GM19395 (cell line): ENCODE results near the gene DUSP23.

Experiments
- ATAC-seq: cut with Tn5 transposase; IDR thresholded peaks from one replicate; pipeline ENCODE4 v1.9.1; 2021; ENCODE audit warnings: mild to moderate bottlenecking, moderate library complexity; ENCODE audit not compliant: unreplicated experiment

The DUSP23 gene

DNA sequence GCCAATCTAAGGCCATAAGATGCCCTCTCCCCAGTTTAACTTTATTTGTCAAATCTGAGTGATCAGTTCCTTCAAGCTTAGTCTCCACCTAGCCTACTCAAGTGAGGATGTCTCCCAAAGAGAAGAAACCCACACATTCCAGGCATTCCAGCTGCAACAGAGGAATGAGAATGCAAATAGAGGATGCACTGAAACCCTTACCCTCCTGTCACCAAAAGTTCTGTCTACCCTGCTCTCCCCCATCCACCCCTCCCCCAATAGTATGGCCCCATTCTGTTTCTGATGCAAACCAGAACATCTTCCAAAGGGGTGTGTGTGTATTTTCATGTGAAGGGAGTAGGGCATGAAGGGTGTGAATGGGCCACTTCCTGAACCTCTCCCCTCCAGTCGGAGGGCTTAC lies 3.0 kb downstream of the DUSP23 start:
- ATAC-seq = no peak

DNA sequence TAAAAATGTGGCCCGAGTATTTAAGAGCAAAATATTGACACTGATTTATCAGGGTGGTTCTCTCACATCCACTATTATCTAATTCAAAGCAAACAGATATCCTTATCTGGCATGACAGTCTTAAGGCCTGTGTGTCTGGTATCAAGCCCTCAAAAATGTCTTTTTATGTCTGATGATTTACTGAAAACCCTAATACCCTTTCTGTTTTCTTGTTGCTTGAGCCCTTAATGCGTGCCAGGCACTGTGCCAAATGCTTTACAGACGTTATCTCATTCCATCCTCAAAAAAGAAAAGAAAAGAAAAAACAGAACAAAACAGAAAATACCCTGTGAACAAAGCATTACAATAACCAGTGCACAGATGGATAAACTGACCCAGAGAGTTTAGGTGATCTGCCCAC lies 5.7 kb downstream of the DUSP23 start:
- ATAC-seq = no peak

DNA sequence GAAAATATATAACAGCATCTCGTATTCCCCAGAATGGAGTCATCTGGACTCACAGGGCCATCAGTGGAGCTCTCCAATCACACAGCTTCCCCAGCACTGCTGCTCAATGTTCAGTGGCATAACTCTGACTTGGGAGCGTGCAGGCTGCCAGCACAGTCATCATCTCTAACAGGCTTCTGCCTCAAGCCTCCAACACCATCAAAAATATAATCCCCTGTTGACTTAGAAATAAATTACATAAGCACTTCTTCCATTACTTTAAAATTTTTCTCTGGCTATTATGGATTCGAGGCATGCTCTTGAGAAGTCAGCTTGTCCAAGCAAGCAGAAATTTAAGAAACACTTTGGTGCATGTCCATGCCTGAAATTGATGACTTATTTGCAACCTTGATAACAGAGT lies 6.2 kb downstream of the DUSP23 start:
- ATAC-seq = no peak

DNA sequence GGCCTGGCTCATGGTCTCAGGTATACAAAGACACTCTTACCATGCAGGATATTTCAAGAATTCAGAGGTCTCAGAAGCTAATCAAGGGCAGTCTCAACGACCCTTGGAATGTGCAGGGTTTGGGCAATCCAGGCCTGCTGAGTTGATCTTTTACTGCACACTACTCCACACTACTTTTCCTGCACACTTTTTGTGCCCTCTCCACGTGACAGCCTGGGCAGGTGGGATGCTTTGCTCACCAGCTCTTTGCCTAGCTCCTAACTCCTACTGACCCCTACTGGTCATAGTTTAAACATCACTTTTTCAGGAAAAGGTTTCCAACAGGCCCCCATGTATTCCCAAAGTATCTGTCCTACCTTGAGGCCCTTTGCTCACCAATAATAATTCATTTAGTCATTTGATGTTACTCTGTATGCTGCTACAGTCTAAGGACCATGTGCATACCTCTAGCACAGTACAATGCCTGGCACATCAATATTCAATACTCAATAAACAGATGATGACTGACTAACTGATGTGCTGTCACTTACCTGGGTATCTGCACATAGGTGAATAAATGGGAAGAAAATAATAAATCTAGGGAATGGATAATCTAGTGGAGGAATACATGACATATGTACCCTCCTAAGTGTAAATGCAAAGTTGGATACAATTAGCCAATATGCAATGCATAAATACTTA lies 9.6 kb downstream of the DUSP23 start:
- ATAC-seq = no peak

DNA sequence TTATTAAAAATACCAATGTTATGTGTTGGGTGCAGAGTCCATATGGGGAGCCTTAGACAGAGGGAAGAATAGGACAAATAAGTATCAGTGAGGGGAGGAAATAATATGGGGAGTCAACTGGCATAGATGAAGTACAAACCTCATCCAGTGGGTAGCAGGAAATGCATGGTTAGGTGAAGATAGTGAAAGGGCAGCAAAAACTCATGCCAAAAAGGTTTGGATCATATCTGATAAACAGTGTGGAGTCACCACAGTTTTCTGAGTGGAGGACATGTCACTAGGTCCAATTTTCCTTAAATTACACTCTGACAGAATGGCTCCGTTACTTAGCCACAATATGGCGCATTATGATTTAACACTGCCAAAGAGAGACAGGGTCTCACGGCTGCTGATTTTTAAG lies 10.3 kb downstream of the DUSP23 start:
- ATAC-seq = no peak

DNA sequence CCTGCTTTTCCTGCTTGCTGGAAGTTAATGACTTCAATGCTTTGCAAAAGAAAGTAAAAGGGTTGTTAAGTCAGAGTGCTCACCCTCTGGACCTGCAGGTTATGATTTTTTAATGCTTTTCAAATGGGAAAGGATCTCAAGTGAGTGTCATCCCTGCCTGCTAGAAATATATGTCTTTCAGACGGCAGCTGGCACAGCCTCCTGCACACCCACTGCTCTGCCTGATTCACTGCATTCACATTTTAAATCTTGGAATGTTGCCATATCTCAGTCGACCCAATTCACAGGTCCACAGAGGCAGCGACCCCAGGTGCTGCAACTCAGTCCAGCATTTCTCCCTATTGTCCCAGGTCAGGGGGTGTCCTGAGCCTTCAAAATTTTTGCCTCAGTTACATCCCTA lies 10.7 kb downstream of the DUSP23 start:
- no peak for ATAC-seq

DNA sequence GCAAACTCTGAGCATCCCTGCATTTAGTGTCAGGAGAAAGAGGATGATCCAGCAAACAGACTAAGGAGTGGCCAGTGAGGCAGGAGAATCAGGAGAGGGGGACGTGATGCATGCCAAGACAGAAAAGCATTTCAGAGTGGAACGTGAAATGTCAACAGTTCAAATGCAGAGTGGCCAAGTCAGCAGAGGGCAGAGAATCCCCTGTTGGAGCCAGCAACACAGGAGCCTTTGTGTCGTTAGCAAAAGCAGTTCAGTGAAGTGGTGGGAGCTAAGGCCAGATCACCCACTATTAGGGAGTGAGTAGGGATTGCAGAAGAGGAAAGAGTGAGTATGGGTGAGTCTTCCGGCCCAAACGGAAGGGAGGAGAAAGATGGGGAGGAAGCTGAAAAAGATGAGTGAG lies 14.8 kb downstream of the DUSP23 start:
- no peak for ATAC-seq

DNA sequence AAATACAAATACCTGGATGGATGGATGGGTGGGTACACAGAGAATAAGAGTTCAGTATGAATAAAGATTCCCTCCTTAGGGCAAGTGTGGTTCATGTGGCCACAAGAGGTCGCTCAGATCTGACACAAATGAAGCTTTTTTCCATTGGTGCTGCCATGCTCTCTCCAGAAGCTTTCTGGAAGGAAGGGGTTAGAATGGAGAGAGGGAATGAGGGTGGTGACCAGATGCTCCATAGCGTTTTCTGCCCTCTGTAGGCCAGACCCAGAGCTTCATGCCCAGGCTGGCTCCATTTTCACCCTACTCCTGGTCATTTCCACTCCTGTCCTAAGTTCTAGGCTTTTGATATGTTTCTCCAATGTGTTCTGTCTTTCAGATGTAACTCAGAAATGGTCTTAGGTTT lies 18.1 kb downstream of the DUSP23 start:
- no peak for ATAC-seq

DNA sequence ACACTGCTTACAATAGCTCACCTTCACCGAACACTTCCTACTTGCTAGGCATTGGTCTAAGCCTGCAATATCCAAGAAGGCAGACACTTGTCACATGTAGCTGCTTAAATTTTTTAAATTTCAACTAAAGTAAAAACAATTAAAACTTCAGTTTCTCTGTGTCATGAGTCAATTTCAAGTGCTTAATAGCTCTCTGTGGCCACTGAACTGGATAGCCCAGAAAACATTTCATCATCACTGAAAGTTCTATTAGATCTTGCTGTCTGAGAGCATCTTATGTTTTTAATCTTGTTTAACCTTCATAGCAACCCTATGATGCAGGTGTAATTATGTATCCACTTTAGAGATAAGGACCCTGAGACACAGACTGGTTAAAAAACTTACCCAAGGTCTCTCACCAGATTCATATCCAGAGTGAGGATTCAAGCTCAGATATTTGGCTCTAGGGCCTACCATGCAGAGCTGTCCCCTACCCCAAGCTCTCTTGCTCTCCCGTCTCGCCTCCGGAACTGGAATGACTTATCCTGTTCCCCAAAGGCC lies 18.8 kb downstream of the DUSP23 start:
- ATAC-seq = no peak

DNA sequence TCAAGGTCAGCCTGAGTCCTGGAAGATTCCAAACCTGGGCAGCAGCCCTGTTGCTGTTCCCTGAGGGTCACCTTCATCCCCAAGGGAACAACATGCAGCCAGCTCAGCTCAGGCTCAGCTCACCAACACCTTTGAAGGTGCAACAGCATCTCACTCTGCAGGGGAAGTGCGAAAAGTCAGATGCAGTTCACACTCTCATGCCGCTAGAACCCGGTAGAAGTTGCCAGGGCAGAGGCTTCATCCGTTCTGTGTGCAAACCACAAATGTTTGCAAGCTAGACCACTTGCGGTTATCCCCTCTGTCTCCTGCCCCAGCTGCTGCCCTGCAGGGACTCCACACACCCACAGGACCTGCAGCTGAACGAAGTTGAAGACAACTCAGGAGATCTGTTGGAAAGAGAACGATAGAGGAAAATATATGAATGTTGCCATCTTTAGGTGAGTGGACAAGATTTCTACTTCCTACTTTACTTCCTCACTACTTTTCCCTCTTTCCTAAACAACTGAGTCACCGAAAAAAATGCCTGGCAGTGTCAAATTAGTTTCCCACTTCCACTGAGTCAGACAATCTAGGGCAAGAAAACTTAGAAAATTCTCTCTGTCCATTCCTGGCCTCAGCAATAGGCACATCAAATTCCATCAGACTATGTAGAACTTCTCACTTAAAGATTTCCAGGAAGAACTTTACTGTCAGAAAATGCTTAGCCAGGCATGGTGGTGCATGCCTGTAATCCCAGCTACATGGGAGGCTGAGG lies 19.6 kb downstream of the DUSP23 start:
- ATAC-seq = peak; percentile 69

DNA sequence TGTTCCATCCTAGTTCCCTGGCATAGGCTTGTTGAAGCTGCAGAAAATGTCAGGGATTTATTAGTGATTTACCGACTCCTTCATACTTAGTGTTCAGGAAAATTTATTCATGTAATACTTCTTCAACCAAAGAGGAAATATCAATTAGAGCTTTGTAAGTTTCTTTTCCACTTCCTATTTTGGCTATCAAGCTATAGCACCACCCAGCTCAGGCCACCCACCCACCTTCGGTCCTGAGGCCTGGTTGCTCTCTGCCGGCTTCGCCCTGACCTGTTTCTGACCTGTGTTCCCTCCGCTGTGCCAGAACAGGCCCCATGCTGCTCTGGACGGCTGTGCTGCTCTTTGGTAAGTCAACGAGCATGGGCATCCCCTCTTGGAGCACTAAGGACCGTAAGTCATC lies 21.3 kb downstream of the DUSP23 start, which contains the start of gene FCRL6:
Gene FCRL6 (plus strand): TSS at position 250 of the 400 bp plus-strand sequence. CDS start 65 bp downstream, at position 315.
- ATAC-seq = no peak

DNA sequence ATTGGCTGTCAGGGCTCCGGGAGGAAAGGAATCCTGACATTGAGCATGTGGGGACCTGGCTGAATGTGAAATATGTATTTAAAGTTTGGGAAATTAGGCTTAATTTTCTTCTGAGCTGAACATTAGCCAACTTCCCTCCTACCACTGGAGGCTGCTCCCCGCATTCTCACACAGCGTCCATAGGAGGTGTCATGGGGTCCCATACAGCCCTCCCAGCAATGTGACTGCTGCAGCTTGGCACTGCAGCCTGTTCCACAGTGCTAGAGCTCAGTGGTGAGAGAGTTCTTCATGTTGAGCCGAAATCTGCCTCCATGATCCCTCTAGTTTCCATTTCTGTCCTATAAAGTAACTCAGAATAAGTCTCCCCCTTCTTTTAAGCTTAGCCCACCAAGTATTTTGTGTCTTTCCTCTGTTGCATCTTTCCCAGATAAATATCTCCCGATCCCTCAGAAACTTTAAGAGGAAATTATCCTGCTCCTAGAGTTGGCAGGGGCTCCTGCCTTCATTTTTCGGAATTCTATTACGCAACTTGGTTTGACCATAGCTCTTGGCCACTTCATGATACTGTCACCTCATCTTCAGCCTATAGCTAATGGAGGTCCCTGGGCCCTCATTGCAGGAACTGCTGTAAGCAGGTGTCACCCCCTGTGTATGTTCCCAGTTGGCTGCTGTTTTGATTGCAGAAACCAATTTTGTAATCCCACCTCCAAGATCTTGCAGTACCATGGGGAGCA lies 23.4 kb downstream of the DUSP23 start:
- ATAC-seq = no peak

DNA sequence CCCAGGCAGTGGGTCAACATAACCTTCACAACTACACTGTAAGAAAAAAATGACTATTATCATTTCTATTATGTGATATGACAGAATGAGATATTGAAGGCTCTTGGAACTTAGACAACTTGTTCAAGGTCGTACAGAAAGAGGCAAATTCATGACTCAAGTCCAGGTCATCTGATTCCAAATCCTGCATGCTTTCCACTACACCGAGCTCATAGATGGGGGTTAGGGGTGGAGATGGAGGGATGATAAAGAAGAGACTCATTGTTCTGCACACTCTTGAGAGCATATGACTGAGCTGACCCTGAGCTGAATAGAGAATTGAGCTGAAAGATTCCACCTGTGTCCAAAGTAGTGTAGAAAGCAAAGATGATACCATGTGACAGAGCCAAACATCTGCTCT lies 24.2 kb downstream of the DUSP23 start:
- no peak for ATAC-seq

DNA sequence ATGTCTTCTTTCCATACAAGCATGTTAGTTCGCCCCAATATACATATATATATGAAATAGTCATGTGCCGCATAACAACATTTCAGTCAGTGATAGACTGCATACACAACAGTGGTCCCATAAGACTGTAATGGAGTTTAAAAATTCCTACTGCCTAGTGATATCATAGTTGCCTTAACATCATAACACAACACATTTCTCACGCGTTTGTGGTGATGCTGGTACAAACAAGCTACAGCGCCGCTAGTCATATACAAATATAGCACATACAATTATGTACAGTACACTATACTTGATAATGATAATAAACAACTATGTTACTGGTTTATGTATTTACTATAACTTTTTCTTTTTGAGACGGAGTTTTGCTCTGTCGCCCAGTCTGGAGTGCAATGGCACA lies 35.2 kb downstream of the DUSP23 start:
- ATAC-seq = no peak

DNA sequence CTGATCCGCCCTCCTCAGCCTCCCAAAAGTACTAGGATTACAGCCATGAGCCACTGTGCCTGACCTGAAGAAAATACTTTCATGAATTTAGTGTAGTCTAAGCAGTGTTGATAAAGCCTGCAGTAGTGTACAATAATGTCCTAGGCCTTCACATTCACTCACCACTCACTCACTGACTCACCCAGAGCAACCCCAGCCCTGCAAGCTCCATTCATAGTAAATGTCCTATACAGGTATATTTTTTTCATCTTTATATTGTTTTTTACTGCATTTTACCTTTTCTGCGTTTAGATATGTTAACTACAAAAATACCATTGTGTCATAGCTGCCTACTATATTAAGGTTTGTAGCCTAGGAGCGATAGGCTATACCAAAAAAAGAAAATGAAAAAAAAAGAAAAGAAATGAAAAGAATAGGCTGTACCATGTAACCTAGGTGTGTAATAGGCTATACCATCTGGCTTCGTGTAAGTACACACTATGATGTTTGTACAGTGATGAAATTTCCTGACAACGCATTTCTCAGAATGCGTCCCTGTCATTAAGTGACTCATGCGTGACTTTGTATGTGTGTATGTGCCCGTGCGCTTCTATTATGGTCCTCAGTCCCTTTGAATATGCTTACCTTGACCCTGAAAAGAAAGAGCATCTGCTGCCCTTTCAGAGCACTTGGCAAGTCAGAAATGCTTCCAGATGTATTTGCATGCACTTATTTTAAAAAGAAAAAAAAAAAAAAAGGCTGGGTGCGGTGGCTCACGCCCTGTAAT lies 36.7 kb downstream of the DUSP23 start:
- ATAC-seq = no peak

DNA sequence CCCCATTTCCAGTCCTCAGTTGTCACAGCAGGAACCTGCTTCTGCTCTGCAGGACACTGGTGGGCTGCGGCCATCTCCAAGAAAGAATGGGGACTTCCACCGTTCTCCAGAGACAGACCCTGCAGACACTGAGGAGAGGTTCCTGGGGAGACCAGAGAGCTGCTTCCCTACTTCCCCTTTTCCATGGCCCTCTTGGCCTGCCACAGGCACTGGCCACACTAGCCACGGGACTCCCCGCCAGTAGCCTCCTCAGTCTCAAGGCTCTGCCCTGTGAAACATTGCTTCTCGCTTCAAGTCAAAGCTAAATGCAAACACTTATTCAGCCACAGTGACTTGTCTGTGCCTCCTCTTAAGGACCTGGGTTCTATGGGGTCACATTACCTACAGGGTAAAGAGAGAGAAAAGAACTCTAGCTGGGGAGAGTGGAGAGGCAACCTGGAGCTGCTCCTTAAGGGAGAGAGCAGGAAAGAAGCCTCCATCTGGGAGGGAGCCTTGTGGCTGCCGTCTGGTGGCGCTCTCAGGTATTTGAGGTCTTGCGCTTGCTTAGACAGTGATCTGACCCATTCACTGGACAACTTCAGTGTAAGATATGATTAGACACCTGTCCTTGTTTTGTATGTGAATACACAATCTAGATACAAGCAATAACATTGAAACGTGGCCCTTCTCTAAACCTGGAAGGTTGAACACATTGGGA lies 40.6 kb downstream of the DUSP23 start:
- no peak for ATAC-seq

DNA sequence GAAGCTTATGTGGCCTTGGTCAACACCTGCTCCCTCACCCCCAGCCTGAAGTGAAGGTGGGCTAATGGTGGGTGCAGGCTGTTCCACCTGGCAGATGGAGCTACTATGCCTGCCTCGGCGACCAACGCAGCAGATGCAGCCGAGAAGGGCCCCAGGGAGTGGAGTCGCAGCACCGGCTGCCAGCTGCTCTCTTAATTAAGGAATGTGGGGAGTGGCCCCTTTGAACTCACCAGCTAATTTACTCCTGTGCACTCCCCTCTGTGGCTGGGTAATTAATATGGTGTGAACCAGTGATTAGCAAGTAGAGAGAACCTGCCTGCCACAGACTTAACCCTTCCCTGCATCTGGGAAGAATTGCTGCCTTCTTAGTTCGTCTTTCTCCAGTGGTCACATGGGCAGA lies 42.6 kb downstream of the DUSP23 start:
- no peak for ATAC-seq

DNA sequence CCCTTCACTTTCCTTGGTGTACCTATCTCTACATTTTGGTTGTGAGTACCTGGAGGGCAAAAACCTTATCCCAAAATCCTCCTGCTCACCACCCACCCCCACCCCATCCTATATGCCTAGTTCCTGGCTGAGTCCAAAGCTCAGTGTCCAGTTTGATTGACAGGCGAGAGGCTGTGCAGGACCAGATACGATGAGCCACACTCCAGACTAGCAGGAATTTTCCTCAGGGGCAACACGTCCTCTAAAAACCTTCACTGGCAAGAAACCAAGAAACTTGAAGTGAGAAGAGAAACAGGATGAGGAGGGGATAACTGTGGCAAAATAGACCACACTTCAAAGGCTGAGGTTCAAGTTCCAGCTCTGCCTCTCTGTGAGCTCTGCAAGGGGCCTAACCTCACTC lies 44.8 kb downstream of the DUSP23 start:
- ATAC-seq = no peak

DNA sequence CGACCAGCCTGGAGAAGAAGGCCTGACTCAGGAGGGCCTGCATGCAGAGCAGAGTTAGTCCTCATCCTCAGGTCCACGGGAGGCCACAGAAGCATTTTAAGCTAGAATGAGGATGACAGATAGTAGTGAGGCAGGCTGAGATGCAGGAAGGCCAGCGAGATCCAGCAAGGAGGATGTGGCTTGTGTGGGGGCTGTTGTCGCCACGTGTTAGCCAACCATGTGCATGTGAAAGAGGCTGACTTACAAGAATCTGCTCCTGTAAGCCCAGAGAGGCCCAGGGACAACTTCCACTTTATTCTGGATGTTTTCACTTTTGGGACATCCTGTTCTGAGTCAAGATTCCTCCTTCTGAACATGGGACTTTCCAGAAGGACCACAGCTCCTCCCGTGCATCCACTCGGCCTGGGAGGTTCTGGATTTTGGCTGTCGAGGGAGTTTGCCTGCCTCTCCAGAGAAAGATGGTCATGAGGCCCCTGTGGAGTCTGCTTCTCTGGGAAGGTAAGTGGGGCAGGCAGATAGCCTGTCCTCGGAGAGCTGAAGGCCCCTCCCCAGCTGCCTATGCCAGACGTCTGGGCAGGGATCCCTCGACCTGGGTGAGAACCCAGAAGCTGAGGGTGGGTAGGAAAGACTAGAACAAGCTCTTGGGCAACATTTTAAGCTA lies 45.8 kb downstream of the DUSP23 start, which contains the start of gene SLAMF8:
Gene SLAMF8 (plus strand): TSS at position 433 of the 661 bp plus-strand sequence. CDS start 26 bp downstream, at position 459.
- no peak for ATAC-seq

DNA sequence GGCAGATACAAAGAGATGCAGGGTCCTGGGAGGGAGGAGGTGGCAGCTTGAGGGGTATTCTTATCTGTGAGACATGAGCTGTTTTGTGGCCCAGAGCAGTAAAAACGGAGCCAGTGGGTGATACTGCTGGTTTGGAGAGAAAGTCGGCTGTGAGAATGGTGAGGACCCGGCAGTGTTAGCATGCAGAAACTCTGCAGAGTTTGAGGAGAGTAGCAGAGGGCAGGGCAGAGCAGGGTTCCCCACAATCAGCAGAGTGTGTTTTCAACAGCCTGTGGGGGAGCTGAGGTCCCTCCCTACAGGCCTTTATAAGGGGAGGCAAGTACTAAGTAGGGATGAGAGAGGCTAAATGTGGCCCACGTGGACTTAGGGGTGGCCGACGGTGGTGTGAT lies 46.3 kb downstream of the DUSP23 start:
- ATAC-seq = no peak
